ENCODE results near the gene RPP25L.

RPP25L gene

DNA sequence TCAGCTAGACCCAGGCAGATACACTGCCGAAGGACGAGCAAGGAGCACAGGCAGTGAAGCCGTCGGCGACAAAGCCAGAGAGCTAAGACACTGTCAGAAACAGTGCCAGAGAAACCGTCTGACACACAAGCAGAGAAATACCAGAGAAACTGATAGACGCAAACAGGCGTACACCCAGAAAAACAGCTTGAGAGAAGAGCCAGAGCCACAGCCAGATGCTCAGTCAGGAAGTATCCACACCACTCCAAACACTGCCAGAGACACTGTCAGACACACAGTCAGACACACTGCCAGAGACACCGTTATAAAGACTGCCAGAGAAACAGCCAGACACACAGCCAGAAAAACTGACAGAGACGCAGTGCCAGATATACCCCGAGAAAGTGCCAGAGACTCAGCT is 41.5 kb downstream of the RPP25L start:
- DNase-seq (ENCODE audit: low spot score): no peak

DNA sequence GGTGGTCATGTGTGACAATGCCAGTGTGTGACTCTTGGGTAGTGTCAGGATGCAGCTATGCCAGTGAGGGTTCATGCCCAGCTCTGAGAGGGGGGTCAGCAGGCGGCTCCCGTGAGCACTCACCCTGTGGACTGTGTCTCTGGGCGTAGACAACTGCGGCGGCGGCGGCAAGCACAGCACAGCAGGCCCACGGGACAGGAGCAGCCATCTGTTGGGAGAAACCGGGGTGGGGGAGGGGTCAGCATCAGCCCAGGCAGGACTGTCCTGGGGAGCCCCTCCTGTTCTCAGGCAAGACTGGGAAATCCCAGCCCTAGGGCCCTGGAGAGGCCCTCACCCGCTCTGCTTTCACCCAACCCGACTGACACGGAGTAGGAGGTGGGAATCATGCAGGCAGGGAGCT is 43.1 kb downstream of the RPP25L start:
- peak; percentile 74 for DNase-seq (ENCODE audit: low spot score)

DNA sequence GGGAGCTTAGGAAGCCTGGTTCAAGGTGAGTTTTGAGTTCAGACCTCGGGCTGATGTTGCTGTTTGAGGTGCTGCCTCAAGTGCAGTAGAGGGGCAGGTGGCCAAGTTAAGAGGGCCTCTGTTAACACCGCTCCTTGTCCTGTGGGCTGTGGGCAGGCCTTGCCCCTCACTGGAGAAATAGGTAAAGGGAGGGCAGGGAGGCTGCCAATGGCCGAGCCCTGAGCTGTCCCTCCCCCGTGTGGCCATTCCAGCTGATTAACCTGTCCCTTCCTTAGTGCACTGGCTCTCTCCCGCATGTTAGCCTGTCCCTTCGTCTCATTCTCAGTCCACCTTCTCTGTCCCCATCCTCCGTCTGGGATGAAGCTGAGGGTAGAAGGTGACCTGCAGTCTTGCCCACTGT is 43.8 kb downstream of the RPP25L start:
- no peak for DNase-seq (ENCODE audit: low spot score)

DNA sequence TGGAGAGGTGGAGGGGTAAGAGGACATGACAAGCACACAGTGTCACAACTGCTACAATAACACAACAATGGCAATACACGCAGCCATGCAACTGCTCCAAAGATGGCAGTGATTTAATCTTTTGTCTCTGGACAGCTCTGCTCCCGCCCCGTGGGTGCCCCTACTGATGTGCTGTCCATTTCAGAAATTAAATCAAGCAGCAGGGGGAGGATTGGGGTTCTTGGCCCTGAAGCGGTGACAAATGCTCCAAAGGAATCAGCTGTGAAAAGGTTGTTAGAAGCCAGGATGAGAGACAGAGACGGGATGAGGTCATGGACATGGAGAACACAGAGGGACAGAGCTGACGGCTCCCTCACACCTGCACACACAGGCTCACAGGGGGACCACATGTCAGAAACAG is 44.9 kb downstream of the RPP25L start:
- DNase-seq (ENCODE audit: low spot score): peak; percentile 69

DNA sequence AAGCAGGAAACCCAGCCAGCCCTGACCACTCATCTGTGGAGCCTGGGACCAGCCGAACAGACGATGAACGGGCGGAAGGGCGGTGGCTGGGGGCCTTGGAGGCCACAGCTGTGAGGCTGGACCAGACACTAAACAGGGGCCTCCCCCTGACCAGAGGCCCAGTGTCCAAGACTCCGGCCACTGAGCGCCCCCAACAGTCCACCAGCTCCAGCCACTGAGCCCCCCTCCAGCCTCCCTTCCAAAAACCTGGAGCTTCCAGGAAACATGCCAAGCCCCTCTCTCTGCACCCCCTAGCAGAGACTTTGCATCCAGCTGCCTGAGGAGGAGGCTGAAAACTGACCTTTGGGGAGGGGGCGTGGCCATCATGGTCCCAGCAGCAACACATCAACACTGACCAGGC is 45.6 kb downstream of the RPP25L start:
- no peak for DNase-seq (ENCODE audit: low spot score)

DNA sequence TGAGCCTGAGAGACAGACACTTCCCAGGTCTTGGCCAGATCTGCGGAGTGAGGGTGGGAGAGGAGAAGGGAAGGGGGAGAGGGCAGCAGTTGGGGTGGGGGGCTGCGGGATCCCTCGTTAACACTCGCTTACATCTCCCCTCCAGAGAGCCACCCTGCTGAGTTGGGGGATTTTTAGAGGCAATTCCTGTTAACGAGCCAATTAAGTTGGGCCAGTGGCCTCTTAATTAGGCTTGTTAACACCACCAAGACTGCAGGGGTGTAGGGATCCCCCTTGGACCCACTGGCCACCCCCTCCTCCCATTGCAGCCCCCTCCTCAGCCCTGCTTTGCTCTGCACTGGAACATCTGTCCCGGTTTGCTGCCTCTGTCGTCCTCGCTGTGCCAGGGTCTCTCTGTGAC is 46.0 kb downstream of the RPP25L start:
- no peak for DNase-seq (ENCODE audit: low spot score)

DNA sequence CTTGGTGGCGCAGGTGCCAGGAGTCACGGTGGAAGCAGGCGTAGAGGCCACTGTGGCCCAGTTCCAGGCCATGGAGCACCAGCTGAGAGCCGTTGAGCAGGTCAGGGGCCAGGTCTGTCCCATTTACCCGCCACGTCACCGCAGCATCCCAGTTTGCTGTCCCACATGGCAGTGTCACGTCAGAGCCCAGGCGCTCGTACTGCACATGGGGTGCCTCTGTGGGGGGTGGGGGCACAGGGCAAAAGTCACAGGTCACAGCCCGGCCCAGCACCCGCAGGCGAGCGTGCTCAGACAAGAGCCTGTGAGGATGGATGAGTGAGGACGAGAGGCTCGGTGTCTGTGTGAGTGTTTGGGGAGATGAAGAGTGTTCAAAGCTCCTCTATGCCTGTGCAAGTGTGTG is 47.3 kb downstream of the RPP25L start:
- DNase-seq (ENCODE audit: low spot score): no peak

DNA sequence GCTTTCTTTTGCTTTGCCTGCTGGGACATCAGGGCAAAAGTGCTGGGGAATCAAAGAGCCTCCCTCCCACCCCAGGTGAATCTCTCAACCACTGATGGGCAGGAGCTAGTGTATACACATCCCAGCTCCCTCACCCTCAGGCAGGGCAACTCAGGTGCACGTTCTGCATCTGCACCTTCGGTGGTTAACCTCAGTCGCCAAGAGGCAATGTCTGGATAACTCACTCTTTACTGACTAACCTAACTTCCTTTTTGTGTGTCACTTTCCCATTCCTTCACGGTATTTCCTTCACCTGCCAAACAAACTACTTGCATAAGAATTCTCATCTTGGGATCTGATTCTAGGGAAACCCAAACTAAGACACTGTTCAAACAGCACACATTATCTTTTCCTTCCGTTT is 48.6 kb downstream of the RPP25L start:
- no peak for DNase-seq (ENCODE audit: low spot score)

DNA sequence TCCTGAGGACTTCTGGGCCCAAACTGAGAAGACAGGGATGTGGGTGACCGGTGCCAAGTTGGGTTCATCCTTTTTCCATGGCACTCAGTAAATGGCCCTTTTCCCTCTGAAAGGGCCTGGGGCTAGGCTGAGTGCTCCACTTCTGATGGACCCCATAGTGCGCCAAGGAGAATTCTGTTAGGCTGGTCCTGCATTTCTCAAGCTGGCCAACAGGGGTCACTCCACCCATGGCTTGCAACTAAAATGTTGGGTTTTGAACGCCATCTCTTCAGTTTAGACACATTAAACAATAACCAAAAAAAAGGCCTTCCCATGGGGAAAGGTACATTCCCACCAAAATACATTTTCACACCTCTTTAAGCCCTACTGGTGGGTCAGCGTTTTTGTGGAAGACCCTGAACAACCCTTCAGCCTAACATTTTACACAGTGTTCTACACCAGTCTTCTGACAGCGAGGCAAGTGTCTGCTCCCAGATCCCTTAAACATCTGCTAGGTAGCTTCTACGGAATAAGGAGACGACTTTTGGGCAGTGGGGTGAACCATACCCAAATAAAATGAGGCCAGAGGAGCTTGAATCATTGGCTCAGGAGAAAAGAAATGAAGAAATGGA is 49.7 kb downstream of the RPP25L start:
- no peak for DNase-seq (ENCODE audit: low spot score)

DNA sequence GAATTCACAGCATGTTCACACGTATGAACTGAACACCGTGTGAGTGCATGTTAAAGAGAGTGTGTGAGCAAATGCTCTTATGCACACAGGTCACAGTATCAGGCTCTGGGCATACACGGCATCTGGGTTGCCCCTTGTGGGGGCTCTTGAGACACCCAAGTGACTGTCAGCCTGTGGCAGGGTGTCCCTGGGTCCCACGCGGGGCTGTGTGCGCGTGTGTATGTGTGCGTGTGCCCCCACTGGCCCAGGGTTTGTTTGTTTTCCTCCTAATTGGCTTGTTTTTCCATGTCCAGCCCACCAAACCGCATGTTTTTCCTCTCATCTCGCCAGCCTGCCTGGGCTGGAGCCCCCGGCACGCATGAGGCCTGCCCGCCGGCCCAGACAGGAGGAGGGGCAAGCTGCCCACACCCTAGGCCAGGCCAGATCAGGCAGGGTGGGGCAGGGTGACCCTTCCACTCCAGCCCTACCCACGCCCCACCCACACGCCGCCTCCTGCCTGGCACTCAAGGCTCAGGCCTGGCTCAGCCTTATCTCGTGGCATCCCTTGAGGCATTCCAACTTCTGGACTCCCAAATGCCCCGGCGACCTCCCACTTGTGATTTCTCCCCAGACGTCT is 51.2 kb downstream of the RPP25L start:
- no peak for DNase-seq (ENCODE audit: low spot score)

Small RNA genes lying within 50 kb of the gene (small RNA-seq; reads per million reads assigned to genes)
- gene CCL27: 0 reads per million in 2 experiments
